Adrenal gland (tissue), 5 donors: Measurements from ENCODE around the gene DNAJC5.

ENCODE experiments used
- POLR2A ChIP-seq, 2 donors: fragments of 450-650 bp; IDR thresholded peaks; one replicate each; pipeline ENCODE4 v1.6.1; 2017; ENCODE audit warnings: antibody characterized with exemption in 2 of 2, mild to moderate bottlenecking in 2 of 2, moderate library complexity in 1 of 2
- TF ChIP-seq, protein P1 (sequence below), 6 experiments: fragments of 450-650 bp in 4 of 6; fragments of 200-600 bp in 2 of 6; sonication (generic) in 1 of 6; IDR thresholded peaks; 1 replicate in 5 of 6; 2 replicates in 1 of 6; pipeline versions ENCODE4 v1.5.1 to v1.8.0; 2016 to 2021; ENCODE audit warnings: antibody characterized with exemption in 6 of 6, mild to moderate bottlenecking in 2 of 6, moderate library complexity in 1 of 6
- donor health status: DM: no; HTN: no; CAD: no.

DNA sequence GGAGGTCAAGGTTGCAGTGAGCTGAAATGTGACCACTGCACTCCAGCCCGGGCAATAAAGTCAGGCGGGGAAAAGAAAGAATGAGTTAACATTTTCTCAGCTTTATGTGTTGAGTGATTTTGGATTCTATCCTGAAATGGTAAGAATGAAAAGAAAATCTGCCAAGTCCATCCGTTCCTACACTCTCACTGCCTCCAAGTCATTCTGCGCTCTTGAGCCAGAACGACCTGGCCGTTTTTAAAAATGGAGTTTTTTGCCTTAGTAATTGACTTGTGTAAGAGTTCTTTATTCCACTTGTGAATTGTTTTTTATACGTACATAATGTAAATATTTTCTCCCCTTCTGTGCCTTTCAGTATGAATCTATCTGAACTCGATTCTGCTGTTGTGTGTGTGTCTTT, 28.7 kb downstream of the DNAJC5 start:
- TF ChIP-seq, protein P1, sequence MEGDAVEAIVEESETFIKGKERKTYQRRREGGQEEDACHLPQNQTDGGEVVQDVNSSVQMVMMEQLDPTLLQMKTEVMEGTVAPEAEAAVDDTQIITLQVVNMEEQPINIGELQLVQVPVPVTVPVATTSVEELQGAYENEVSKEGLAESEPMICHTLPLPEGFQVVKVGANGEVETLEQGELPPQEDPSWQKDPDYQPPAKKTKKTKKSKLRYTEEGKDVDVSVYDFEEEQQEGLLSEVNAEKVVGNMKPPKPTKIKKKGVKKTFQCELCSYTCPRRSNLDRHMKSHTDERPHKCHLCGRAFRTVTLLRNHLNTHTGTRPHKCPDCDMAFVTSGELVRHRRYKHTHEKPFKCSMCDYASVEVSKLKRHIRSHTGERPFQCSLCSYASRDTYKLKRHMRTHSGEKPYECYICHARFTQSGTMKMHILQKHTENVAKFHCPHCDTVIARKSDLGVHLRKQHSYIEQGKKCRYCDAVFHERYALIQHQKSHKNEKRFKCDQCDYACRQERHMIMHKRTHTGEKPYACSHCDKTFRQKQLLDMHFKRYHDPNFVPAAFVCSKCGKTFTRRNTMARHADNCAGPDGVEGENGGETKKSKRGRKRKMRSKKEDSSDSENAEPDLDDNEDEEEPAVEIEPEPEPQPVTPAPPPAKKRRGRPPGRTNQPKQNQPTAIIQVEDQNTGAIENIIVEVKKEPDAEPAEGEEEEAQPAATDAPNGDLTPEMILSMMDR (IDR thresholded peaks at IDR 0.05), result no peak
- no peak for TF ChIP-seq POLR2A (IDR thresholded peaks at IDR 0.05)
